ENCODE measurements around the gene SPPL3. TPM values are rescaled to one million over a fixed set of nuclear protein-coding genes. Genes with fewer than 3 reads are reported as not detected.

SPPL3 gene
- total RNA-seq, 1 experiment from 2014 or later, result 39.7 TPM

DNA sequence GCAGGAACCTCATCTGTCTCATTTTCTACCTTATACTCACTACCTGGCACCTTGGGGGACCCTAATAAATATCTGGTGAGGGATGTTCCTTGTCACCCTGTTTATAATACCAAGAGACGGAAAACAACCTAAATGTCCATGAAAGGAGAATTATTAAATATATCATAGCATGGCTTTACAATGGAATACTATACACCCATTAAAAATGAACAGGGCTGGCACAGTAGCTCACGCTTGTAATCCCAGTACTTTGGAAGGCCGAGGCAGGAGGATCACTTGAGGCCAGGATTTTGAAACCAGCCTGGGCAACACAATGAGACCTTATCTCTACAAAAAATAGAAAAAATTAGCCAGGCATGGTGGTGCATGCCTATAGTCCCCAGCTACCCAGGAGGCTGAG is 34.3 kb upstream of the SPPL3 start:
- Histone ChIP-seq H3K4me1 (ENCODE audit: control insufficient read depth in 1 of 2, insufficient read depth in 2 of 2, low read length in 2 of 2) (no peaks in the 10 kb centered on the region), H4K20me1 (ENCODE audit: insufficient read depth) (no peaks in the 10 kb centered on the region), H3K27me3 (ENCODE audit: insufficient read depth, low read length) (no peaks in the 10 kb centered on the region), H3K4me2 (ENCODE audit: low read length) (no peak overlapping the region), H3K9ac (ENCODE audit: low read length) (no peak overlapping the region), H3K9me2 (ENCODE audit: insufficient read depth) (no peaks in the 10 kb centered on the region), H3K4me3 (replicated peaks in 1 of 2; ENCODE audit: low read depth in 1 of 2, low read length in 2 of 2) (no peak overlapping the region), H3K27ac (ENCODE audit: low read depth, low read length) (no peak overlapping the region), H3K79me2 (ENCODE audit: insufficient read depth, low read length) (no peaks in the 10 kb centered on the region), H2AFZ (ENCODE audit: low read depth, low read length, poor library complexity, severe bottlenecking) (no peak overlapping the region), H3K36me3 (ENCODE audit: control insufficient read depth in 1 of 2, insufficient read depth in 2 of 2, low read length in 2 of 2) (no peaks in the 10 kb centered on the region), H3K9me3 (ENCODE audit: control insufficient read depth in 1 of 2, insufficient read depth in 1 of 2, low read depth in 1 of 2, low read length in 2 of 2) (no peaks in the 10 kb centered on the region)
- ATAC-seq (no peak), DNase-seq (ENCODE audit: low read depth, low spot score) (no peak)
- CTCF ChIA-PET, result interaction anchor here (0.8 kb wide), 1 partner anchor 33 kb away, joined by 3 read pairs; no protein-coding TSS in a partner anchor
- POLR2A ChIA-PET, result interaction anchor here (2.1 kb wide), 1 partner anchor 17 kb away, joined by 8 read pairs; no protein-coding TSS in a partner anchor
- no TSS peak for BruUV-seq (replicated peaks)
- RAD21 ChIA-PET (ENCODE audit: low non-redundant PET in 1 of 2, low total read pairs in 2 of 2, uncharacterized antibody in 2 of 2, unreplicated experiment in 2 of 2), result no interaction called here
- TF ChIP-seq EZH2phosphoT487 (IDR thresholded peaks at IDR 0.05; ENCODE audit: borderline replicate concordance), result no peak
- intact Hi-C loops (cut with micrococcal nuclease), result no loop called here

DNA sequence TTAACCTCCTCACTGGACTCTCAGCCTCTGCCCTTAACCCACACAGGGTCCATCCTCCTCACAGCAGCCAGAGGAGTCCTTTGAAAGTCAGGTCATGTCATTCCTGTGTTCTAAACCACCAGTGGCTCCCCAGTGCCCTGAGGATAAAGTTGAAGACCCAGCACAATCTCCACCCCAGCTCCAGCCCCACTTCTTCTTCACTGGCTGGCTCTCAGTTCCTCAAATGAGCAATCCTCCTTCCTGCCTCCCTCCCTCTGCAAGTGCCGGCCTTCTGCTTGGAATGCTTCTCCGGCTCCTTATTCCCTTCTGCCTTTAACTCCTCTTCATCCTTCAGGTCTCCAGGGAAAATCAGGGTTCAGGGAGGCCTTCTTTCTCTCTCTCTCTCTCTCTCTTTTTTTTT is 32.0 kb upstream of the SPPL3 start:
- intact Hi-C loops (cut with micrococcal nuclease), result no loop called here

More for the DNA sequence above, 32.0 kb upstream of the SPPL3 start:
- Histone ChIP-seq H3K4me2 (ENCODE audit: low read length) (no peak overlapping the region), H3K27me3 (ENCODE audit: insufficient read depth, low read length) (no peaks in the 10 kb centered on the region), H3K9me3 (ENCODE audit: control insufficient read depth in 1 of 2, insufficient read depth in 1 of 2, low read depth in 1 of 2, low read length in 2 of 2) (no peaks in the 10 kb centered on the region), H4K20me1 (ENCODE audit: insufficient read depth) (no peaks in the 10 kb centered on the region), H3K36me3 (ENCODE audit: control insufficient read depth in 1 of 2, insufficient read depth in 2 of 2, low read length in 2 of 2) (no peaks in the 10 kb centered on the region), H3K4me1 (ENCODE audit: control insufficient read depth in 1 of 2, insufficient read depth in 2 of 2, low read length in 2 of 2) (no peaks in the 10 kb centered on the region), H3K27ac (ENCODE audit: low read depth, low read length) (no peak overlapping the region), H3K4me3 (replicated peaks in 1 of 2; ENCODE audit: low read depth in 1 of 2, low read length in 2 of 2) (no peak overlapping the region), H3K9me2 (ENCODE audit: insufficient read depth) (no peaks in the 10 kb centered on the region), H3K9ac (ENCODE audit: low read length) (no peak overlapping the region), H3K79me2 (ENCODE audit: insufficient read depth, low read length) (no peaks in the 10 kb centered on the region), H2AFZ (ENCODE audit: low read depth, low read length, poor library complexity, severe bottlenecking) (no peak overlapping the region)
- ChIA-PET RAD21 (ENCODE audit: low non-redundant PET in 1 of 2, low total read pairs in 2 of 2, uncharacterized antibody in 2 of 2, unreplicated experiment in 2 of 2) (interaction anchor here in 1 of 2 experiments (0.7 kb wide), 1 partner anchor 10 kb away, joined by 7 read pairs; no protein-coding TSS in a partner anchor), CTCF (interaction anchor here (0.7 to 1.0 kb wide), 2 partner anchors 8 to 849 kb away, joined by 4 read pairs; no protein-coding TSS in a partner anchor), POLR2A (no interaction called here)
- TF ChIP-seq CBX3 (IDR thresholded peaks at IDR 0.05; ENCODE audit: low read depth), result no peak
- TF ChIP-seq SRF (IDR thresholded peaks at IDR 0.05; ENCODE audit: low read depth), result no peak
- TF ChIP-seq RAD21 (IDR thresholded peaks at IDR 0.05; ENCODE audit: low read depth), result no peak
- TF ChIP-seq ZNF274 (IDR thresholded peaks at IDR 0.05; ENCODE audit: low read depth, low read length), result no peak
- no TSS peak for BruUV-seq (replicated peaks)
- no peak for DNase-seq (ENCODE audit: low read depth, low spot score)
- ATAC-seq, result no peak

Data from HCT116 (cell line).